CD4-positive, alpha-beta T cell treated with Interferon alpha-2 for 1 hour (primary cell): ENCODE measurements around the gene CRYBA2.

Experiments
- DNase-seq, 2 donors: peaks; one replicate each; pipeline ENCODE4 v3.0.0-alpha.2; 2020 to 2022

CRYBA2 gene

GRCh38 chr2:218952160-218952559, 41.1 kb downstream of the CRYBA2 start:
- DNase-seq = no peak

DNA sequence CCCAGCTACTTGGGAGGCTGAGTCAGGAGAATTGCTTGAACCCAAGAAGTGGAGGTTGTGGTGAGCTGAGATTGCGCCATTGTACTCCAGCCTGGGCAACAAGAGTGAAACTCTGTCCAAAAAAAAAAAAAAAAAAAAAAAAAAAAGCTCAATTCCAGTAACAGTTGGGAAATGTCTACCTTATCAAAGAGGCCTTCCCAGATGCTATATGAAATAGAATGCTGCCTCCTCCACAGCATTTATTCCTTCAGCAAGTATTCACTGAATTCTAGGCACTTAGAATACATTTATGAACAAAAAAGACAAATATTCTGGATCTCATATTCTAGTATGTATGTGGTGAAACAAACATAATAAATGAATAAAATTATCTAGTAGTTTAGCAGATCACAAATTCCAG, 46.6 kb downstream of the CRYBA2 start:
- DNase-seq = no peak

GRCh38 chr2:218944759-218945404, 48.3 kb downstream of the CRYBA2 start:
- DNase-seq = no peak
